Hematopoietic multipotent progenitor cell (in vitro differentiated cells): ENCODE measurements around the gene MCFD2. TPM values are rescaled to one million over a fixed set of nuclear protein-coding genes. Genes with fewer than 3 reads are reported as not detected.
A peak's percentile ranks its signal among the peaks of the same experiment; 100 is the strongest.
"Not testable (repeated sequence)": the region's sequence is repeated elsewhere in the genome, so short reads cannot be mapped to it uniquely, and the experiment has no call there.

Source experiments
- DNase-seq, 3 donors: peaks; one replicate each; pipeline ENCODE4 v3.0.0-alpha.2; 2011 to 2015; ENCODE audit warnings: low read depth in 2 of 3, low spot score in 2 of 3
- total RNA-seq: library from RNA; depleted of rRNA; stranded (reverse); fragments of >200 nt; gene quantifications from one replicate; pipeline ENCODE4 v1.2.3, GENCODE V29; 2012

Gene MCFD2
- total RNA-seq, 1 donor, result 43.6 TPM

DNA sequence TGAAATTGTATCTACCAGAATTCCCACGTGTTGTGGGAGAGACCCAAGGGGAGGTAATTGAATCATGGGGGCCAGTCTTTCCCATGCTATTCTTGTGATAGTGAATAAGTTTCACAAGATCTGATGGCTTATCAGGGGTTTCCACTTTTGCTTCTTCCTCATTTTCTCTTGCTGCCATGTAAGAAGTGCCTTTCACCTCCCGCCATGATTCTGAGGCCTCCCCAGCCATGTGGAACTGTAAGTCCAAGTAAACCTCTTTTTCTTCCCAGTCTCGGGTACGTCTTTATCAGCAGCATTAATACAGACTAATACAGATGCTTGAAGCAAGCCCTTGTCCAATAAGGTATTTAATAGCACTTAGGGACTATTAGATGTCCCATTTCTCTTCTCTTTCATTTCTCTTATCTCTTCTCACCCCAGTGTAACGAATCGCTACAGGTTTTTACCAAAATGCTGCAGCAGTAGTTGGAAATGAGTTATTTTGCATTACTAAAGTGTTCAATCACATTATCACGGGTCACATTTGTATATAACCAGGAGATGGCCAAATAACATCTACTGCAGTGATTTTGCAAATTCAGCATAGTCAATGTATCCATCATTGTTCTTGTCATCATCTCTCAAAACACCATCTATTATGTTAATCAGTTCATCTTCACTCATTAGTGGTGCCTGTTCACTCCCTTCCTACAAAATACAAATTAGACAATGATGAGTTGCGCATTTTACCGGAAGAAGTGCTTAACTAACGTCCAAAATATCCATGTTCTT is 10.5 kb downstream of the MCFD2 start:
- DNase-seq, result not testable (repeated sequence)

DNA sequence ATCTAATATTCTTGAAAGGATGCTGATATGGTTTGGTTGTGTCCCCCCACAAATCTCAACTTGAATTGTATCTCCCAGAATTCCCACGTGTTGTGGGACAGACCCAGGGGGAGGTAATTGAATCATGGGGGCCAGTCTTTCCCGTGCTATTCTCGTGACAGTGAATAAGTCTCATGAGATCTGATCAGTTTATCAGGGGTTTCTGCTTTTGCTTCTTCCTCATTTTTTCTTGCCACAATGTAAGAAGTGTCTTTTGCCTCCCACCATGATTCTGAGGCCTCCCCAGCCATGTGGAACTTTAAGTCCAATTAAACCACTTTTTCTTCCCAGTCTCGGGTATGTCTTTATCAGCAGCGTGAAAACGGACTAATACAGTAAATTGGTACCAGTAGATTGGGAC is 12.6 kb downstream of the MCFD2 start:
- peak in 1 of 3 donors; percentile 44 for DNase-seq

DNA sequence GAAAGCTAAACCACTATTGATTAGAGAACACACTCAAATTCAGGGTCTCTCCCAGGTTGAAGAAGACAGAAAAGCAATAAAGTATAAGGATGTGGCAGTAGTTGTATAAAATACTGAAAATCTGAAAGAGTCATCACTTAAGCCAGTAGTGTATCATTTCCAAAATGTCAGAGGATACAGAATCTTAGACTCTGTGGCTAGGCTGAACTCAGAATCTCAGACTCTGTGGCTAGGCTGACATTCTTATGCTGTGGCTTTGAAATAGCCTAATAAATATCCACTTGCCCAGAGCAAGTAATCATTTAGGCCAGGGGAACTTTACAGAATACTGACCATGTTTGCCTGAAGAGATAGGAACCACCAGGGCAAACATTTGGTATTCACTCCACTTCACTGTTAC is 13.1 kb downstream of the MCFD2 start:
- no peak for DNase-seq

DNA sequence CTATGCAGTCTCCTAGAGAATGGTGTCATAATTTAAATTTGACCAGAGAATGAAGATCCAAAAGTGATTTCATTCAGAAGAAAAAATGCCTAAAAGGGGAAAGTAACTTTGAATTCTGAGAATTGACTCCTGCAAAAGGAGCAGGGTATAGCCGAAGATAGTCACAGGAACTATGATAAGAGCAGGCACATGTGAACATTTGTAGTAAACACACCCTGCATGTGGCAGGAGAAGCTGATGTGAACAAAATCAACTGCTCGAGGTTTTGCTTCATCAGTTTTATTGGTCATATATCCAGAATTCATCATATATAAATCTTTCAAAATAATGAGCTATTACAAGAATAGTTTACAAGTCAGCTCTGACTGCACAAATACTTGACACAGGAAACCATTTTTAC is 14.0 kb downstream of the MCFD2 start:
- DNase-seq, result no peak

DNA sequence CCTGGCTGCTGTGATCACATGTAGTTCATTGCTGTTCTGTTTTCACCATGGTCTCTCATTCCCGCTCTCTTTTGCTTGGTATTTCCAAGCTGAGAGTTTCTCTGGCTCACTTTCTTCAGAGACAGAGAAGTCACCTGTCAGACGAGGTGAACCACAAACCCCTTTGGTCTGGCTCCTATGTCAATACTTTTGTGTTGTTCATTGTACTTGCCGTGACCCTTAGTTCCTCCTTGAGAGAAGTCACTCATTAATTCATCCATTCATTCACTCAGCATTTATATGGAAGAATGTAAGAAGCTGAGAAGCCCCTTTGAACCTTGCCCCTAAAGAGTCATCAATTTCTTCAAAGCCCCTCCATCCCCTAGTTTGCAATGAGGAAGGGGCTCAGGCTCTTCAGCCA is 15.2 kb downstream of the MCFD2 start:
- DNase-seq, result no peak

DNA sequence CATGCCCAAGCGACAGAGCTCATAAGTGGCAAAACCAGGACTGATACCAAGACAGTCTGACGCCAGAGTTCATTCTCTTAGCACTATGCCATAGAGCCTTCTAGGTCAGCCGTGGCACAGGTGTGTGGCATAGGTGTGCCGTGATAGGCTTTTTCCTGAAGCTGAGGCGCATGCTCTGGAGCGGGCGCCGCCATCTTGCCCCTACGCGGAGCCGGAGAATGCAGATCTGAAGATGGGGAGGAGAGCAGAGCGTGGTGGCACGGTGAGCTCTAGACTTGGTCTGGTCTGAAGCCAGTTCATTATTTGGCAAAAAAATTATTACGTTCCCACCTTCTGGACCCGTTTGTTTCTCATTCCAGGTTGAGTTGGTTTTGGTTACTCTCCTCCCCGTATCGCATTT is 16.6 kb downstream of the MCFD2 start:
- no peak for DNase-seq

DNA sequence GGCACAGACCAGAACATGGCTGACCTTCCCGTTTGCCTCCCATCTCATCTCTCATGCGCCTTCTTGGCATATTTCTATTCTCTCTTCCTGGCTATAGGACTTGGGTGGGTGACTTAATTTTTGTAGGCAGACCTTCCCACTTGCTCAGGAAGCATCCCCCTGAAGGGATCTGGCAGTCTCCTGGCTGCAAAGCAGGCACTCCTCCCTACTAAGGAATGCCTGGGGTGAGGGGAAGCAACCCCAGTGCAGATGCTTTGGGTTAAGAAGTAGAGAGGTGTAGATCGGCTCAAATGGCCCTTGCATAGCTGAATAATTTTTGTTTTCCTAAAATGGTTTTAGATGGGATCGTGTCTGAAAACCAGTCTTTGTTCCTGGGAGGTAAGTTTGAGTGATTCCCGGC is 17.6 kb downstream of the MCFD2 start:
- no peak for DNase-seq

DNA sequence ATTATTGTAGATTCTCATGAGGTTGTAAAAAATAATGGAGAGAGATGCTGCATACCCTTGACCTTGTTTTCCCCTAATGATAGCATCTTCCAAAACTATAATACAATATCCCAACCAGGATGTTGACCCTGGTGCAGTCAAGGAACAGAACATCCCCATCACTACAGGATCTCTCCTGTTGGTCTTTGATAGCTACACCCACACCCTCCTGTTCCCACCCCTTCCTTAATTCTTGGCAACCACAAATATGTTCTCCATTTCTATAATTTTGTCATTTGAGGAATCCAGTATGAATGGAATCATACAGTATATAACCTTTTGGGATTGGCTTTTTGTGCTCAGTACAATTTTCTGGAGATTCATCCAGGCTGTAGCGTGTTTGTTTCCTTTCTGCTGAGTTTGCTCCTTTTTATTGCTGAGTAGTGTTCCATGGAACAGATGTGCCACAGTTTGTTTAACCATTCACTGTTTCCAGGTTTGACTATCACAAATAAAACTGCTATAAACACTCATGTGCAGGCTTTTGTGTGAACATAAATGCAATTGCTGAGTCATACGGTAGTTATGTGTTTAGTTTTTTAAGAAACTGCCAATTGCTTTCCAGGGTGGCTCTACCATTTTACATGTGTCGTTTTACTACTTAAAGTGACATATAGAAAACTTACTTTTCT is 22.2 kb downstream of the MCFD2 start:
- DNase-seq, result no peak

DNA sequence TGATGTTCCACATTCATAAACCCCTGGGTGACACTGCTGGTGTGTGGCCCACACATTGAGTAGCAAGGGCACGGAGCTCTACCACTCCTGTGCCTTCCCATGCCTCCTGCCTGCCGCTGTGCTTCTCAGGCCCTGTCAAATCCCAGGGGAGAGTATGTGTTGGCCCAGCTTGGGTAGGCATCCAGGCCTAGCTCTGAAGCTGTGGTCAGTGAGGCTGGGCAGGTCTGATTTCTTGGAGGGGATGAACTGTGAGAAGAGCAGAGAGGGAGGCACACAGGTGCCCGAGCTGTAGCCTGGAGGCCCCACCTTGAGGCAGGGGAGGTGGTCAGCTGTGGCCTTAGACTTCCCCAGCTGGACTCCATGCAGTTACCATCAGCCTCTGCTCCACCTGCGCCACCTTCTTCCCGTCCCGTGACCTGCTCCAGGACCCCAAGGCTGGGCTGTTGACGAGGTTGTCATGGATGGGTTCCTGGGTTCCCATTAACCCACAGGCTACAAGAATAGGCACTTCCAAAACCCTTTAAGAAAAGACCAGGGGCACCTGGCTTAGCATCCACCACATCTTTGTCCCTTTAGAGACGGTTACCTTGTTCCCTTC is 23.6 kb downstream of the MCFD2 start:
- no peak for DNase-seq

DNA sequence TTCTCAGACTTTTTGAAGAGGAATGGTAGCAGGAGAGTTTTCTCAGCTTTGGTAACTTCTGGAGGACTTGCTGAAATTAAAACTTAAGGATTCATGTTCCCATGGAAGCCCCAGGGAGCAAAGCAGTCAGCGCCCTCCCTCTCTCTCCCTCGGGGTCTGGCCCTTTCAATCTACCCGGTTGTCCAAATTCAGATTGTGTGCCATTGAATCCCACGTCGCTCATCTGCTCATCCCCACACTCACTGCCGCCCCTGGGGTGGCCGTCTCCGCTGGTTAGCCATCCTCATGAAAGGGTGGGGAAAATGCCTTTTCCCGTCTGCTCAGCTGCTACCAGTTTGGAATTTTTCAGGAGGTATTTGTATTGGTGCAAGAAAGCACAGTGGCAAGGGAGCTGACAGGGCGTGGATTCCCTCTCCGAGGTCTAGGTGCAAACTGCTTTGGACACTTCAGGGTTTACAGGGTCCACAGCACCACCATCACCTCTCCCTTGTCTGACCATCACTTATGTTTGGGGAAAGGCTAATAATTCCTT is 27.1 kb downstream of the MCFD2 start:
- no peak for DNase-seq

DNA sequence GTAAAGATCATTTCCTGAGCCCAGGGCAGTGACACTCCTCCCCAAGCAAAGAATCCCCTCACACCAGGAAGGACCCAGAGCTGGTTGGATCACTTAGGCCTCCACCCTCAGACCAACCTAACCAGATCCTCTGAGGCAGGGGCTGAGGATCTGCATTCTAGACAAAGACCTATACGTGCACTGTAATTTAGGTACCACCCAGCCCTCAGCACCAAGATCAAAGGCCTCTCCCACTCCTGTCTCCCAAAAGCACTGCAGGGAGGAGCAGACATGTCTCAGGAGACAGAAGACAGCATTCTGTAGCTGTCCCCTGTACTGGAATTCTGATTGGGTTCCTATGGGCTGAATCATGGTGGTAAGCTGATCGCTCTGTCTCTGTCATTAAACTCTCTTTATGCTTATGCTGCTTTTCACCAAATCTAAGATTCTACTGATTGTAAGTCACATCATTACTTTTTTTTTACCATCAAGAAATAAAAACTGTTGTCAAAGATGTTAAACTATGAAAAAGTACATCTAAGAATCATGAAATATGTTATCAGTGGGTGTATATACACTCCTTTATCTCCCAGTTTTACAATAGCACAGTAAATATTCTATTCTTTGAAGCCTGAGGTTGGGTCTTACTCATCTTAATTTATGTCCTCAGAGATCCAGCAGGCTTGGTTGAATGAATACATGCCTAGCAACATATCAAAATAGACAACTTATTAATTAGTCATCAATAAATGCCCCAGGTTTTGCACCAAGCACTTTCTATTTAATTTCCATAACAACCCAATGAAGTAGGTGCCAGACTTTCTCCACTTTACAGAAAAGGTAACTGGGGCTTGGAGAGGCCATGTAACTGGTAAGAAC is 28.3 kb downstream of the MCFD2 start:
- DNase-seq, result no peak

DNA sequence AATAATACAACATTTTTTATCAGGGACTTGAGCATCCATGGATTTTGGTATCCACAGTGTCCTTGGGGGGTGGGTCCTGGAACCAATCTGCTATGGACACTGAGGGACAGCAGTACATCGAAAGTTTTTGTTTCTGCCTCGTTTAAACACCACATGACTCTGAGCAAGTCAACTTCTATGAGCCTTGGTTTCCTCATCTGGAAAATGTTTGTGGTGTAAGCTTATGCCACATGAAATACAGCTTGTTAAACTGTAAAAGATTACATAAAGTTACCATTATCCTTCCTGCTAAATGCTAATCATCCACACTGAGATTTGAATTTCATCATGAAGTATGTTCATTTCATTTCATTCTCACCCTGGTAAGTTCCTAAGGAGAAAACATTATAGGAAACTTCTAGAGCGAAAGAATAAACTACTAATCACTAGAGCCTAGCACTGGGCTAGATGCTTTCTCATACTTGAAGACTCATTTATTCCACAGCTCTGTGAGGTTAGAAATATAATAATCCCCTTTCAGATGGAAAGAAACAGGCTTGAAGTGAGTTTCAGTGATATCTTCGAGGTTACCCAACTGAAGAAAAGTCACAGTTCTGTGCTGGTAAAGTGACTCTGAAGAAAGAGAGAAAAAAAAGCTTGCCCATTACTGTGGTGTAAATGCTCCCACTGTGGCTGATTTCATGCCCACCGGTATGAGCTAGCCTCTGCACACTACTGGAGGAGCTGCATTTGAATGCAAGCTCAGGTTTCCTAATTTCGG is 29.2 kb downstream of the MCFD2 start:
- DNase-seq, result no peak

DNA sequence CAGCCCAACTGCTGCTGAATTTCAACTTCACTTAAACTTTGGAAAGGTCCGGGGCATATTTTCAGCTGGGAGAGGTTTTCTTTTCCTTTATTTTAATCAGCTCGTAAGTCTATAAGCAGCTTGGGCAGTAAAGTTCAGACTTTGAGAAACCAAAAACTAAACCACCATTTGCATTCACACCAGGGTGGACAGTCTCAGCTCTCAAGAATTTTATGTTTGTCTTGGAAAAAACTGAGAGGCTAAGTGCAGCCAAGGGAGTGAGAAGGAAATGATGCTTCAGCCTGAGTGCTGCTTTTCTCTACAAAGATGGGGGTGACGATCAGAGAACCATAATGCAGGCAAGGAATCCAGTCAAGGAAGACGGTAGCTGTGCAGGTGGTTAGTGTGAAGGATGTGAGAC is 30.2 kb downstream of the MCFD2 start:
- DNase-seq, result no peak

DNA sequence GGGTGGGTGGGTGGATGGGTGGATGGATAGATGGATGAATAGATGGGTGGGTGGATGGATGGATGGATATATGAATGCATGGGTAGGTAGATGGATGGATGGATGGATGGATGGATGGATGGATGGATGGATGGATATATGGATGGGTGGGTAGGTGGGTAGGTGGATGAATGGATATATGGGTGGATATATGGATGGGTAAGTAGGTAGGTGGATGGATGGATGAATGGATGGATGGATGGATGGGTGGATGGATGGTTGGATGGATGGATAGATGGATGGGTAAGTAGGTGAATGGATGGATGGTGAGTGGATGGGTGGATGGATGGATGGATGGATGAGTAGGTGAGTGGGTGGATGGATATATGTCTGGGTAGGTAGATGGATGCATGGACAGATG is 36.1 kb downstream of the MCFD2 start:
- no peak for DNase-seq

DNA sequence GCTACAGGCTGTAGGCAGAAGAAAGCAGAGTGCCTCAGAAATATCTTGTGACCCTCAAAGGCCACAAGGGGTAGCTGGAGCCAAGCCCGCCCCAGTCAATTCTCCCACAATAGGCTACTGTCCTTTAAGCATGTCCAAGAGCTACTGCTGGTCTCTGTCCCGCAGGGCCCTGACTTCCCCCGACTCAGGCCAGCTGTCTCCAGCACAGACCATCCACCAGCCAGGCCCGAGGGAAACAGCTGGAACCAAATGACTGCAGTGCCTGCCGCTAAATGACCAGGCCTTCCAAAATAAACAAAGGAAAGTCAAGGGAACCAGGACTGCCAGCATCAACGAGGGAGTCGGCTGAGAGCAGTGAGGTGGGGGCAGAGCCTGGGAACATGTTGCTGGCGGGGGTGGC is 36.7 kb downstream of the MCFD2 start:
- DNase-seq, result no peak

DNA sequence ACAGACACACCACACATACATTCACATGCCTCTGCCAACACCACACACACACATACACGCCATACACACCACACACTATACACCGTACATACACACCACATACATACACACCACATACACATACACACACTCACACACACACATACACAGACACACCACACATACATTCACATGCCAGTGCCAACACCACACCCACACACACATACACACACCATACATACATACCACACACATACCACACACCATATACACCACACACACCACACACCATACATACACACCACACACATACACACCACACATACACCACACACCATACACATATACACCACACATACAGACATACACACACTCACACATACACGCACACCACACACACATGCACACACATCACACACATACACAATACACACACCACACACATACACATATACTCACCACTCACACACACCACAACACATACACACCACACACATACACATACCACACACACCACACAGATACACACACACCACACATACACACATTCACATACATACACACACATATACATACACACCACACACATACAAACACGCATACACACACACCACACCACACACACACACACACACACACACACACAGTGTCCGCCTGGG is 37.2 kb downstream of the MCFD2 start:
- no peak for DNase-seq

DNA sequence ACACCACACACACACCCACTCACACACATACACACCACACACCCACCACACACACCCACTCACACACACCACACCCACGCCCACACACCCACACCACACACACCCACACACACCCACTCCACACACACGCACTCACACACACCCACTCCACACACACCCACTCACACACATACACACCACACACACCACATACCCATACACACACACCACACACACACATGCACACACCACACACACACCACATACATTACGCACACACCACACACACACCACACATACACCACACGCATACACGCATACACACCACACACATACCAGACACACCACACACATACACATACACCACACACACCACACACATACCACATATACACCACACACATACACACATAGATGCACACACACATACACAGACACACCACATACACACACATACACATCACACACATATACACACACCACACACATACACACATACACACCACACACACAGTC is 37.9 kb downstream of the MCFD2 start:
- no peak for DNase-seq

DNA sequence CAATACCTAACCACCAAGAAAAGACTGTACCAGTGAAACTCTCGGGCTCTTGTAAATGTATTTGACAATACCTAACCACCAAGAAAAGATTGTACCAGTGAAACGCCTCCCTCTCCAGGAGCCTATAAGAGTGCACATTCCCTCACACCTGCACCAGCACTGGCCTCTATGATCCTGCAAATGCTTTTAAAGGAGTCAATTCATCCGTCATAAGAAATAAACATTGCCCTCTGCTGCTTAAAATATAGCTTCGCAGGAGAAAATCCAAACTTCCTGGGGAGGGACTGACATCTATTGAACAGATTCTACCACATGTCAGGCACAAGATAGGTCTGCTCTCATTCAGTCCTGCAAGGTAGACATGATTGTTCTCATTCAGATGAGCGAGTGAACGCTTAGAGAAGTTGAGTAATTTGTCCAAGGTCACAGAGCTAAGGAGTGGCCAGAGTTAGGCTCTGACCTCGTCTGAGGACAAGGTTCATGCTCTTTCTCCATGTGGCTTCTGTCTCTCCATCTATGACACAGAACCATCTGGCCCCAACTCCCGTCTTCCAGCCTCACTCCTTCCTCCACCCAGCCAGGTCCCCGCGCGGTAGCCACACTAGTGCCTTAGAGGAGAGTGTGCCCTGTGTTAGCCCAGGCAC is 38.7 kb downstream of the MCFD2 start:
- peak in 2 of 3 donors; percentile 54 to 76 for DNase-seq
